ENCODE measurements around the gene PKHD1.

The PKHD1 gene

DNA sequence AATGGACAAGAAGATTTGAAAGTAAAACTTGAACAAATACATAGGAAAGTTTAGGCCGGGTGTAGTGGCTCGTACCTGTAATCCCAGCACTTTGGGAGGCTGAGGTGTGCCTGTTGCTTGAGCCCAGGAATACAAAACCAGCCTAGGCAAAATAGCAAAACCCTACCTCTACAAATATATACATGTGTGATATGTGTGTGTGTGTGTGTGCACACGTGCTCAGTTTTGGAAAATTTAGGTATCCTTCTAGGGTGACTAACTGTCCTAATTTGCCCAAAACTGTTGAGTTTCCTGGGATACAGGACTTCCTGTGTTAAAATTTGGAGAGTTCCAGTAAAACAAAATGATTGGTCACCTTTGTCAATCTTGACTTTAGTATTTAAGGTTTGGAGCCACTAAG is 503.2 kb downstream of the PKHD1 start:
- Histone ChIP-seq H3K27me3 (ENCODE audit: control insufficient read depth, insufficient read depth, low read length) (no peaks in the 10 kb centered on the region), H3K27ac (ENCODE audit: low read length) (no peak overlapping the region), H3K9me3 (ENCODE audit: control insufficient read depth, low read depth, low read length) (no peaks in the 10 kb centered on the region), H3K36me3 (ENCODE audit: control insufficient read depth, low read depth, low read length) (no peaks in the 10 kb centered on the region), H3K4me3 (ENCODE audit: low read length) (no peak overlapping the region), H3K9ac (ENCODE audit: low read length) (no peak overlapping the region), H3K4me1 (ENCODE audit: control insufficient read depth, low read depth, low read length) (no peaks in the 10 kb centered on the region)

DNA sequence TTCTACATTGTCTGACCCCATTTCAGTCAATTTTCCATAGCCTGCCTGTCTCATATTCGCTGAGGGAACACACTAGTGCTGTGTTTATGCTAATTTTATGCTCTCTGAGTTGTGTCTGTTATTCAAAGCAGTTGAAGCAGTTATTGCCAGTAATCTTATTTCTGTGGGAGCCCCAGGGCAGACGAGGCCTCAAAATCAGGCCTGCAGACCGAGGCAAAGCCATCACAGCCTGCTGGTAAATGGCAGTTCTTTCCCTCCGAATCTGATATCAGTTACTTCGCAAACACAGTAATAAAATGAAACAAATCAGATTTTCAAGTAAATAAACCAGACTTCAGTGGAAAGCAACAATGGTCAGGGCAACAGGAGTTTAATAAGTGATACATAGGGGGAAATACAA is 508.4 kb downstream of the PKHD1 start:
- Histone ChIP-seq H3K4me3 (ENCODE audit: low read length) (no peak overlapping the region), H3K36me3 (ENCODE audit: control insufficient read depth, low read depth, low read length) (no peaks in the 10 kb centered on the region), H3K9me3 (ENCODE audit: control insufficient read depth, low read depth, low read length) (no peaks in the 10 kb centered on the region), H3K27me3 (ENCODE audit: control insufficient read depth, insufficient read depth, low read length) (no peaks in the 10 kb centered on the region), H3K9ac (ENCODE audit: low read length) (no peak overlapping the region), H3K4me1 (ENCODE audit: control insufficient read depth, low read depth, low read length) (no peaks in the 10 kb centered on the region), H3K27ac (ENCODE audit: low read length) (no peak overlapping the region)

DNA sequence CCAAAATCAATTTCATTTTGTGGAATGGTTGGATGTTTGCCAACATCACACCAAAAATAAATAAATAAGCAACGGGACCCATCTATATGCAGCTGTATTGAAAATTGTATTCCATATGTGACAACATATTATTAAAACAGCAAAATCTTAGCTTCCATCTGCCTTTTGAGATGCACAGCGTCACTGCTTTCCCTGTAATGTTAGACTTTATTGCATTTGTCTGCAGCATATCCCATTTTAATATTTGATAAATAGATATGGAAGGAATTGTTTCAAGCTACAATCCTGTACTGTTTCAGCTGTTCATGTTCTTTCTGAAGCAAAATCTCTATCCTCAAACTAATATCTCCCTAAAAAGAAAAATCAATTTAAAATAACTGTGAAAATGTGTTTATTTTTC is 509.1 kb downstream of the PKHD1 start:
- no peak overlapping the region for H3K4me3 ChIP-seq (ENCODE audit: low read length)
- H3K27me3 ChIP-seq (ENCODE audit: control insufficient read depth, insufficient read depth, low read length) = no peaks in the 10 kb centered on the region
- H3K9me3 ChIP-seq (ENCODE audit: control insufficient read depth, low read depth, low read length) = no peaks in the 10 kb centered on the region
- H3K4me1 ChIP-seq (ENCODE audit: control insufficient read depth, low read depth, low read length) = no peaks in the 10 kb centered on the region
- H3K36me3 ChIP-seq (ENCODE audit: control insufficient read depth, low read depth, low read length) = no peaks in the 10 kb centered on the region
- H3K9ac ChIP-seq (ENCODE audit: low read length) = no peak overlapping the region
- H3K27ac ChIP-seq (ENCODE audit: low read length) = no peak overlapping the region

DNA sequence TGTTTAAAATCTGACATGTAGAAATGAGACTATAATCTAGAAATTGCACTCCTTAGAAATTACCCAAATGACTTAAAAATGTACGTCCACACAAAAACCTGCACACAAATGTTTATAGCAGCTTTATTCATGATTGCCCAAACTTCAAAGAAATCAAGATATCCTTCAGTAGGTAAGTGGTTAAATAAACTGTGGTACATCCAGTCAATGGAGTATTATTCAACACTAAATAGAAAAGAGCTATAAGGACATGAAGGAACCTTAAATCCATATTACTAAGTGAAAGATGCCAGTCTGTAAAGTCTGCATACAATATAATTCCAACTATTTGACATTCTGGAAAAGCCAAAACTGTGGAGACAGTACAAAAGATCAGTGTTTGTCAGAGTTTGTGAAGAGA is 513.4 kb downstream of the PKHD1 start:
- H3K4me3 ChIP-seq (ENCODE audit: low read length) = no peak overlapping the region

DNA sequence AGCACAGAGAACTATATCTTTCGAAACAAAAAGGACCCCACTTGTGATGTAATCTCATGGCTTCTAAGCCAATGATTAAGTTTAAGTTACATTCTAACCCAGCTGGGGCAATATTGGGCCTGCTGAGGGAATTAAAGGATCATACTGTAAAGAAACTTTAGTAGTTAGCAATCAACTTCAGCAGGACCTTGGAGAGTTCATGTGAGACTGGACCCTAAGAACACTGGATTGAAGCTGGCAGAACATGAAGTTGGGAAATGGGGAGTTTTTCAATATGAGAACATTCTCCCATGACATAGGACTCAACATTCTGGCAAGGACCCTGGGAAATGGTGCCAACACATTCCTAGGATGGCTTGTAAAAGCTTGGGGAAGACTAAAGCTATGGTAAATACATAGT is 516.2 kb downstream of the PKHD1 start:
- H3K4me1 ChIP-seq (ENCODE audit: control insufficient read depth, low read depth, low read length) = no peaks in the 10 kb centered on the region
- no peak overlapping the region for H3K27ac ChIP-seq (ENCODE audit: low read length)
- H3K4me3 ChIP-seq (ENCODE audit: low read length) = no peak overlapping the region
- no peaks in the 10 kb centered on the region for H3K36me3 ChIP-seq (ENCODE audit: control insufficient read depth, low read depth, low read length)
- H3K9ac ChIP-seq (ENCODE audit: low read length) = no peak overlapping the region
- no peaks in the 10 kb centered on the region for H3K9me3 ChIP-seq (ENCODE audit: control insufficient read depth, low read depth, low read length)
- H3K27me3 ChIP-seq (ENCODE audit: control insufficient read depth, insufficient read depth, low read length) = no peaks in the 10 kb centered on the region

More for the DNA sequence above, 513.4 kb downstream of the PKHD1 start:
- H3K9ac ChIP-seq (ENCODE audit: low read length) = no peak overlapping the region
- H3K27me3 ChIP-seq (ENCODE audit: control insufficient read depth, insufficient read depth, low read length) = no peaks in the 10 kb centered on the region
- H3K9me3 ChIP-seq (ENCODE audit: control insufficient read depth, low read depth, low read length) = no peaks in the 10 kb centered on the region
- no peaks in the 10 kb centered on the region for H3K36me3 ChIP-seq (ENCODE audit: control insufficient read depth, low read depth, low read length)
- H3K4me1 ChIP-seq (ENCODE audit: control insufficient read depth, low read depth, low read length) = no peaks in the 10 kb centered on the region
- no peak overlapping the region for H3K27ac ChIP-seq (ENCODE audit: low read length)

DNA sequence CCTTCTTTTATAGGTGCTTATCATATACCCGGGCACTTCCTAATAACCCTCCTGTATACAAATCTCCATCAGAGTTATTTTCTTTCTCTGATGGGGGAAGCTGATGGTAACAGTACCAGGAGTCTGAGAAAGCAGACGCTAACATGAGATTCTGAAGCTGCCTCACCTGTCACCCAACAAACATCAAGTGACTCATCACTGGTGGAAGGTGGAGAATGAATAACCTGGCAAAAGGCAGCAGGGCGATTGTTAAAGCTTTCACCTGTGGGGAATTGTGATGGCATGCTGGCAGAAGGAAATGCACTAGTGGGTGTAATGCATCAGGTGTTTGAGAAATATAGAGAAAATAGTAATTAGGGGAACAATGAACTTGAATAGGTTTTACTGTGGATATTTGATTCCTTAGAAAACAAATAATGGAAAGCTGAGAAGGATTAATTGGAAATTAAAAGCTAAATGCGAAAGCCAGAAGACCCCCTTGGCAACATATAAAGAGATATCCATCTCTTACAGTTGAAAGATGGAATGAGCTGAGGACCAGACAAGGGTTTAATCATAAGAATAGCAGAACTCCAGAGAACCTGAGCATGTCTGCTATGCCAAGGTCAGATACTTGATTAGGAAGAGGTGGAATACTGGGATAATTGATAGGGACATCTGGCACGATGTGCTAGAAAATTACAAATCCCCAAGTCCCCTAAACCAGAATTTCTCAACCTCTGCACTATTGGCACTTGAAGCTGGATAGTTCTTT is 517.1 kb downstream of the PKHD1 start:
- H3K4me1 ChIP-seq (ENCODE audit: control insufficient read depth, low read depth, low read length) = no peaks in the 10 kb centered on the region
- no peaks in the 10 kb centered on the region for H3K36me3 ChIP-seq (ENCODE audit: control insufficient read depth, low read depth, low read length)
- no peaks in the 10 kb centered on the region for H3K27me3 ChIP-seq (ENCODE audit: control insufficient read depth, insufficient read depth, low read length)
- H3K27ac ChIP-seq (ENCODE audit: low read length) = no peak overlapping the region
- no peak overlapping the region for H3K9ac ChIP-seq (ENCODE audit: low read length)
- H3K9me3 ChIP-seq (ENCODE audit: control insufficient read depth, low read depth, low read length) = no peaks in the 10 kb centered on the region
- no peak overlapping the region for H3K4me3 ChIP-seq (ENCODE audit: low read length)

DNA sequence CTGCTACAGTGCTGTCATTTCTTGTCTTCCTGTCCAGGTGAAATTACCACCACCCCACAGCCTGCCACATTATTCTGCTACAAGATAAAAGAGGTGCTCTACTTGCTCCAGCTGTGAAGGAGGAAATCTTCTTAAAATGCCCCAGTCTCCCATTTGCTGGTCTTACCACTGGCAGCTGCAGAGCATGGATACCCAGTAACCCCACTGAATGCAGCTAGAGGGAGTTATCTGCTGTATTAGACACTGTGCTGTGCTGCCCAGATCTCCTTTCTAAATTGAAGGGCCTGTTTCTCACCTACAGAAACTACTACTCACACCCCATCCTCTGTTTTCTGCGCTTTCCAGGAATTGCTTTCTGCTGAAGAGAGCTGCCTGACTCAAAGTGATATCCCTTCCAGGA is 517.8 kb downstream of the PKHD1 start:
- Histone ChIP-seq H3K36me3 (ENCODE audit: control insufficient read depth, low read depth, low read length) (no peaks in the 10 kb centered on the region), H3K4me1 (ENCODE audit: control insufficient read depth, low read depth, low read length) (no peaks in the 10 kb centered on the region), H3K9ac (ENCODE audit: low read length) (no peak overlapping the region), H3K27me3 (ENCODE audit: control insufficient read depth, insufficient read depth, low read length) (no peaks in the 10 kb centered on the region), H3K9me3 (ENCODE audit: control insufficient read depth, low read depth, low read length) (no peaks in the 10 kb centered on the region), H3K4me3 (ENCODE audit: low read length) (no peak overlapping the region), H3K27ac (ENCODE audit: low read length) (no peak overlapping the region)

DNA sequence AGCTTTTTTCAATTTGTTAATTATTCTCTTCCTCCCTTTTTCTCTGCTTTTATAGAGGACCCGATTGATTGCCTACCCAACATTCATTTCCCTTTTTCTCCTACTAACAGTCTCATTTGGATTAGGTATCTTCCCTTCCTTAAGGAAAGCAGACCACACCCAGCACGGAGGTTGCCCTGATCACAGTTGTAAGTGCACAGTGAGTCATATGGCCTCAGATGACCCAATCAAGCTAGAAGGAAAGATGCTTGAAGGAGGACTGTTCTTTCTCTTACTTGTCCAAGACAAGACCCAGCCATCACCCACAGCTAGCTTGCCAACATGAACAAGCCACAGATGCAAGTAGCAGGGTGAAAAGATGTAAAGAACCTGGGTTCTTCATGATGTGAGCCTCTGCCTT is 518.6 kb downstream of the PKHD1 start:
- Histone ChIP-seq H3K36me3 (ENCODE audit: control insufficient read depth, low read depth, low read length) (no peaks in the 10 kb centered on the region), H3K4me1 (ENCODE audit: control insufficient read depth, low read depth, low read length) (no peaks in the 10 kb centered on the region), H3K27me3 (ENCODE audit: control insufficient read depth, insufficient read depth, low read length) (no peaks in the 10 kb centered on the region), H3K9ac (ENCODE audit: low read length) (no peak overlapping the region), H3K27ac (ENCODE audit: low read length) (no peak overlapping the region), H3K9me3 (ENCODE audit: control insufficient read depth, low read depth, low read length) (no peaks in the 10 kb centered on the region), H3K4me3 (ENCODE audit: low read length) (no peak overlapping the region)

DNA sequence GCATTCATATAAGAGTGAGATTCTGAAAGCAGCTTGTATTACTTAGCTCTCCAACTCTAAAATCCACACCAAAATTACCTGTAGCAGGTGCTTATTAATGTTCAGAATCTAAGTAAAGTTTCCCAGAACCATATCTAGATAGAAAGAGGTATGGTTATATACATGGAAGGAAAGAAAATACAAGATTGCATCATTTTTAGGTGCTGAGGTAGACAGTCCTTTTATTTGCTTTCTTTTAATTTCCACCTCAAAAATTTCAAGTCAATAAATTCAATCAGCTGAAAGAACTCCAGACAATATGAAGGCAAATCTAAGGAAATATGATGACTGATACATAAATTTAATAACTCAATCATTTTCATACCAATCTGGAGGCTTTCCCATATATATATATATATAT is 521.9 kb downstream of the PKHD1 start:
- no peaks in the 10 kb centered on the region for H3K36me3 ChIP-seq (ENCODE audit: control insufficient read depth, low read depth, low read length)
- no peaks in the 10 kb centered on the region for H3K27me3 ChIP-seq (ENCODE audit: control insufficient read depth, insufficient read depth, low read length)
- no peaks in the 10 kb centered on the region for H3K9me3 ChIP-seq (ENCODE audit: control insufficient read depth, low read depth, low read length)
- H3K9ac ChIP-seq (ENCODE audit: low read length) = no peak overlapping the region
- no peak overlapping the region for H3K4me3 ChIP-seq (ENCODE audit: low read length)
- peaks cover 9% of the 10 kb centered on the region for H3K4me1 ChIP-seq (ENCODE audit: control insufficient read depth, low read depth, low read length)
- no peak overlapping the region for H3K27ac ChIP-seq (ENCODE audit: low read length)

Data from iPS-18a (cell line).